Measurements from ENCODE around the gene SHISA3.
"Not testable (repeated sequence)": the region's sequence is repeated elsewhere in the genome, so short reads cannot be mapped to it uniquely, and the experiment has no call there.

The SHISA3 gene

DNA sequence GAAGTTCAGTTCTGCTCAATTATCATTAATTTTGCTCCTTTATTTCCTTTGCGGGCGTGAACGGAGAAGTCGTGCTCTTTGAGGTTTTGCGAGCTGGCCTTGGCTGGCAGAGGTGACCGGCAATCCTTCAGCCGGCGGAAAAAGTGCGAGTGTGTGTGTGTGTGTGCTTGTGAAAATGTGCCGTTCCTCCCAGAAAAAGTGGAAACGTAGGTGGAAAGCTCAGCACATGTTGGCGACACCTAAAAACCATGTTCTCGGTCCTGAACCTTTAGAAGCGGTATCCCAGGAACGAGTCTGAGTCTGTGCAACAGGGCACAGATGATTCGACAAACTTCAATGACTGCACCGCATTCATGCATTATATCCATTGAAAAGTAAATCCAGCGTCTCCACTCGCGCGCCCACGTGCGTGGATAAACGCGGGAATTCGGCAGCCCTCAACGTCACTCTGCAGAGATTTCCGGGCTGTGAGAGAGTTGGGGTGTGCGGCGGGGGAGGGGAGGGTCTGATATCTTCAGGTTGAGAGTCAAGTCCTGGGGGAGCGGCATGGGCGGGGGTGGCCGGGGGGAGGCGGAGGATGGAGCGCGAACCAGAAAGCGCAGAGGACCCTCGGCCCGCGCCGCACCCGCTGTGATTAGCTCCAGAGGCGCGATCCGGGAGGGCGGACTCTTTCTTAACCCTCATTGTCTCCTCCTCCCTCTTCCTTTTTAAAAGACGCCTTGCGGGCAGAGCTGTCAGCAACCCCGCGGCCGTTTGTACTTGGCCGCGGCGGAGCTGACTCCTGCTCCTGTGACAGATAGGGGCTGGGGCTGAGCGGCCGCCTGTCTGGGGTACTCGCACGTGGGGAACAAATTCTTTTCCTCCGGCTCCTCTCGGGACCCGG is at the start of gene SHISA3:
TSS of gene SHISA3 (plus strand) at position 737 of the 883 bp plus-strand sequence. CDS start 569 bp downstream, outside the sequence.
- no peak for DNase-seq (ENCODE audit: low read depth)

DNA sequence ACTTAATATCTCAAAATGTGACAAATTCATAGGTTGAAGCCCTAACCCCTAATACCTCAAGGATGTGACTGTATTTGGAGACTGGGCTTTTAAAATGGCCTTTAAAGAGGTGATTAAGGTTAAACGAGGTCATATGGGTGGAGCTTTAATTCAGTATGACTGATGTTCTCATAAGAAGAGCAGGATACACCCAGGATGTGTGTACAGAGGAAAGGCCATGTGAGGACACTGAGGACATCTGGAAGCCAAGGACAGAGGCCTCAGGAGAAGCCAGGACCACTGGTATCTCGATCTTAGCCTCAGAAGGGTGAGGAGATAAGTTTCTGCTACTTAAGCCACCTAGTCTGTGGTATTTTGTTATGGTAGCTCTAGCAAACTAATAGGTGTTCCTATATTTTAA is 49.0 kb upstream of the SHISA3 start:
- DNase-seq (ENCODE audit: low read depth): no peak

DNA sequence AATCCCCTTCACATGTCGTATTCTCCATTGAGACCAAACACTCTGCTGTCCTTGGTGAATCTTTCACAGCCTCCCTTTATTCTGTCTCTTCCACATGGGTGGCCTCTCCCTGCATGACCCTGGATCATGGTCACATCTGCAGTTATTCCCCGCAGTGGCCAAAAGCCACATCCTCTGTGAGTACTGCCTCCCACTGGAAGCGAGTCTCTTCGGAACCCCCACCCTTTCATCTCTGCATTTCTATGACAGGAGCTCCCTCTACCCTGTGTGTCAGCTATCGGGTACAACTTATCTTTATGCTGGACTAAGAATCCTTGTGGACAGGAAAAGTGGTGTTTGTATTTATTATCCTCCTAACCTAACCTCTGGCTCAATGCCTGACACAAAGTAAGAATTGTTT is 48.6 kb upstream of the SHISA3 start:
- no peak for DNase-seq (ENCODE audit: low read depth)

DNA sequence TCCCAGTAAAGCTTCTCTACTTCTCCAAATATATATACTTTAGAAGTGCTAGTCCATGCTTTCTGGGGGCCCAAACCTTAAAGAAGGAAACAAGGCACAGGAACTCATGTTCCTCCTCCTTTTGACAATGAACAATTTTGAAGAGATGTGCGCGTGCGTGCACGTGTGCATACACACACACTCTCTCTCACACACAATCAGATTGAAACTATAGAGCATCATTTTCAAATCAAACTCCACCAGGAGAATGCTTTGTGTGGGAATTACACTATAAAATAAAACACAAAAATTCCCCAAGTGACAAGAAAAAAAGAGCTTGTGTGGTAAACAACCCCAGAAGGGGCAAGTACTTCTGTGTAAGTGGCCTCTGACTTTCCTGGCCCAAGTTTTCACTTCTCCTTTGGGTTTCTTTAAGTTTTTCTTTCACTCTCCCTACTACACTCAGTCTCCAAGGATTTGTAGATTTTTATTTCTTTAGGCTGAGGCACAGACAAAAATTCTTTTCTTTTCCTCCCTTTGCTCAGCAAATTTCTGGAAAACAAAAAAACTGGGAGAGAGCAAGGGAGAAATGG is 46.6 kb upstream of the SHISA3 start:
- DNase-seq (ENCODE audit: low read depth): no peak

DNA sequence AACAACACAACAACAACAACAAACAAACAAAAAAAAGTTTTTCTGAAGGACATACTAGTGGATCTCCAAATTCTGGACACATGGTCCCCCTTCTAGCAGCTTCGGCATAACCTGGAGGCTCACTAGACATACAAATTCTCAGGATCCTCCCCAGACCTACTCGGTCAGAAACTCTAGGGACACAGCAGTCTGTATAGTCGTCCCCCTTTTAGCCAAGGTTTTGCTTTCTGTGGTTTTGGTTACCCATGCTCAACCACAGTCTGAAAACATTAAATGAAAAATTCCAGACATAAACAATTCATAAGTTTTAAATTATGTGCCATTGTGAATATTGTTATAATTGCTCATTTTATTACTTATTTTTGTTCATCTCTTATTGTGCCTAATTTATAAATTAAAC is 45.2 kb upstream of the SHISA3 start:
- DNase-seq (ENCODE audit: low read depth): no peak

DNA sequence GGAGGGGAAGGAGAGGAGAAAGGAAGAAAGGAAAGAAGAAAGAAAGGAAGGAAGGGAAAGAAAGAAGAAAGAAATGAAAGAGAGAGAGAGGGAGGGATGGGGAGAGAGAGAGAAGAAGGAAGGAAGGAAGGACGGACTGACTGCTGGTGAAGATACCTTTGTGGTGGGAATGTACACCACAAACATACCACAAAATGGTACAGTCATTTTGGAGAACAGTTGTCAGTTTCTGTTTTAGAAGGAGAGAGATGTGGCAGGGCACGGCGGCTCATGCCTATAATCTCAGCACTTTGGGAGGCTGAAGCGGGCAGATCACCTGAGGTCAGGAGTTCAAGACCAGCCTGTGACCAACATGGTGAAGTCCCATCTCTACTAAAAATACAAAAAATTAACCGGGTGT is 40.0 kb upstream of the SHISA3 start:
- DNase-seq (ENCODE audit: low read depth): no peak

DNA sequence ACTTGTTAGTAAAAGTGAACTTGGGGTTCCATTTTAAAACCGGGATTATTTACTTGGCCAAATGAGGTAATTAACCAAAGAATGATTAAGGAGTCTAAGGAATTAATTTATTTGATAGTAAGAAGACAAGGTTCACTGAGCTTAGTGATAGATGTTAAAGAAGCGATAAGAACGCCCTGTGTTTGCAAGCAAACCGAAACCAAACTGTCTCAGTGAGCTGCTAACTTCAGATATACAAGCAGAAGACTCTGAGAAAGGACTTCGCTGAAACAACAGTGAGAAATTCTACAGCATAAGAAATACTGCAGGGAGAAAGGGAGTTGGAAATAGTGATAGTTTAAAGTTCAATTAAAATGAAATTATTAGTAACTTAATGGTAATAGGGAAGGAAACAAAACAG is 37.6 kb upstream of the SHISA3 start:
- DNase-seq (ENCODE audit: low read depth): no peak

DNA sequence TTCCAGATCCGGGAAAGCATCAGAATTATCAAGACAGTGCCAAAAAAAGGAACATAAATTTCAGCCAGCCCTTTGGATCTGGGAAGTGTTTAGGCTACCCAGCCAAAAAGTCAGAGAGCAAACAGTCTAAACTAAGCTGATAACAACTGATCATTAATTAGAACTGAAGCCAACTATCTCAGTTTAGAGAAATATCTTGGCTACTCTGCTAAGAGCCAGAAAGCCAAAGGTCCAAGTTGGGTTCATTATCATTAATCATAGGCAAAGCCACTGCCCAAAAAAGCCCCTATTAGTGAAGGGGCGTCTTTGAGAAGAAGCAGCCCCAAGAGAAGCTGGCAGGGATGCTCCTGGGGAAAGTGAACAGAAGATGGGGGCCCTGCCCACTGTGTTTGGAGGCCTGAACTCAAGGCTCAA is 37.0 kb upstream of the SHISA3 start:
- DNase-seq (ENCODE audit: low read depth): no peak

DNA sequence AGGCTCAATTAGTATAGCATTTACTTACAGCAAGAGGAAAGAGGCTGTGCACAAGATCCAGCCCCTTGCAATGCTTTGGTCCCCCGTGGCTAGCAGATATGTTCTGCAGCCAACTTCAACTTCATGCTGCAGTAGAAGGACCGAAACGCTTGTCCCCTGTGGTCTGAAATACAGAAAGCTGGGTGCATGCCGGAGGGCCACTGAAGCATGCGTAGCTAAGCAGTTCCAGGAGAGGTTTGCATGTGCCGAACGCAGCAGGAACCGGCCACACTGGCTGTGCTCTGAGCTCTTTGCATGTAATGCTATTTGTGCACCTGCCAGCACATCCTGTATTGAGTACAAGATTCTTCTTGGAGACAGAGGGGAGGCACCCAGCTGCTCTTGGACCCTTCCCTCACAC is 35.8 kb upstream of the SHISA3 start:
- DNase-seq (ENCODE audit: low read depth): no peak

DNA sequence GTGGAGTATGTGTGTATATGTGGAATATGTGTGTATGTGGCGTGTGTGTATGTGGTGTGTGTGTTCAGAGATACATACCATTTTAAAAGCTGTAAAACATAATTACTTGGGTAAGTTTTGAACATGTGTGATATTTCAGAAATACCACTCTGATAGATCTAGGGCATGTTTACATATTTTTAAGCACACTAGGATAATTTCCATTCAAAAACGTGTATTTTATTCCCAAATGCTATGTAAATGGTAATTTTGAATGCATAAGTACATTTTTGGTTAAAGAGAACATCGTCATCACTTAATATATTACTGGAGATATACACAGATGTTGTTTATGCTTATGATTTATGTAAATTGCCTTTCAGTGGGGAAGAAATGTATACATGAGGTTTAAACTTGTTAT is 34.7 kb upstream of the SHISA3 start:
- DNase-seq (ENCODE audit: low read depth): no peak

DNA sequence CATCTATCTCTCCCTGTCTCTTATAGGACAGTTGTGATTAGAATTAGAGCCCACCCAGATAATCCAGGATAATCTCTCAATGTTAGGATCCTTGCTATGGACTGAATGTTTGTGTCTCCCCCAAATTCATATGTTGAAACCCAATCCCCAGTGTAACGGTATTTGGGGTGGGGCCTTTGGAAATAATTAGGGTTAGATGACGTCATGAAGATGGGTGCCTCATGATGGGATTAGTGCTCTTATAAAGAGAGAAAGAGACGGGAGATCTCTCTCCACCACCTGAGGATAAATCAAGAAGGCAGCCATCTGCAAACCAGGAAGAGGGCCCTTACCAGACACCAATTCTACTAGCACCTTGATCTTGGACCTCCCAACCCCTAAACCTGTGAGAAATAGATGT is 33.7 kb upstream of the SHISA3 start:
- DNase-seq (ENCODE audit: low read depth): no peak

DNA sequence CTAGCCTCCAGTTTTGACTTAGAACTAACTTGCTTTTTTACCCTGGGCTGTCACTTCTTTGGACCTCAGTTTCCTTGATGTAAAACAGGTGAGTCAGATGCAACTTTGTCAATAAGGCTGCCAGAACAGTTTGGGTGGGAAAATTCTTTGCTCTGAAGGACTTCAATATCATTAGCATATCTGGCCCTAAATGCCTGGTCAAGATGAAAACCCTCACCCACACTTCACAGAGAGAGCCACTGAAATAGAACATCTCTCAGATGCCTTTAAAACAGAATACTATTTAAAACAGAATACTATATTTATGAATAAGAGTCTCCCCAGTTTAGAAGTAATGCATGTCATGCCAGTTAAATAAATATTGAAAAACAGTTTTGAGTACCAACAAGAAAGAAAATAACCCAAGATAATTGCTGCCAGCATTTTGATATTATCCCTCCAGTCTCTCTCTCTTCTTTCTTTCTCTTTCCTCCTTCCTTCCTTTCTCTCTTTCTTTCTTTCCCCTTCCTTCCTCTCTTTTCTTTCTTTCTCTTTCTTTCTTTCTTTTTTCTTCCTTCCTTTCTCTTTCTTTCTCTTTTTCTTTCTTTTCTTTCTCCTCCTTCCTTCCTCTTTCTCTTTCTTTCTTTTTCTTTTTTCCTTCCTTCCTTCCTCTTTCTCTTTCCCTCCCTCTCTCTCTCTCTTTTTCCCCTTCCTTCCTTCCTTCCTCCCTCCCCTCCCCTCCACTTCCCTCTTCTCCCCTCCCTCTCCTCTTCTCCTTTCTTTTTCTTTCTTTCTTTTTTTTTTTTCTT is 32.8 kb upstream of the SHISA3 start:
- no peak for DNase-seq (ENCODE audit: low read depth)

DNA sequence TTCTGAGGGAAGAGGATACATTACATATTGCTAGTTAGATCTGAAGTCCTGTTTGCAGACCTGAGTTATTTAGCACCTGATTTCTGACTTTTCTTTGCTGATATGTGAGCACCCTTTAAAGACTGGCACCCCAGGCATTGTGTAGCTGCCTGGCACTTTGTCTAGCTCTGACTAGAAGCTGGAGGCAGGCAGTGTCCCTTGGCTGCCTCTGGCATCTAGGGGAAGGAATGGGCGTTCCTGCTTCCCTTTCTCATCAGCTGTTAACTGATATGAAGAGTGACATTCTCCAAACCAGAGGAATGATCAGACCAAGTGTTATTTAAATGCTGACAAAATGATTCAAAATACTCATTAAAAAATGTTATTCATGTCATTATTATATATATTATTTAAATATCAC is 30.3 kb upstream of the SHISA3 start:
- DNase-seq (ENCODE audit: low read depth): no peak

DNA sequence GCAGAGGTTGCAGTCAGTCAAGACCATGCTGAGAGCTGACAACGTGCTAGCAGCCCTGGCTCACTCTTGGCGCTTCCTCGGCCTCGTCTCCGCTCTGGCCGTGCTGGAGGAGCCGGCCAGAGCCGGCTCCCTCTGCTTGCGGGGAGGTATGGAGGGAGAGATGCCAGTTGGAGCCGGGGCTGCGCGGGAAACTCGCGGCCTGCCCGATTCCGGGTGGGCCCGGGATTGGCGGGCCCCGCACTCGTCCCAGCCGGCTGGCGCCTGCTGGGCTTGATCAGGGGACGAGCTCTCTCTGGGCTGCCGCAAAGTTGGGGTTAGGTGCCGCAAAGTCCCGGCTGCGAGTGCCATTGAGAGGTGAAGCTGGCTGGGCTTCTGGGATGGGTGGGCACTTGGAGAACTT is 27.8 kb upstream of the SHISA3 start:
- no peak for DNase-seq (ENCODE audit: low read depth)

DNA sequence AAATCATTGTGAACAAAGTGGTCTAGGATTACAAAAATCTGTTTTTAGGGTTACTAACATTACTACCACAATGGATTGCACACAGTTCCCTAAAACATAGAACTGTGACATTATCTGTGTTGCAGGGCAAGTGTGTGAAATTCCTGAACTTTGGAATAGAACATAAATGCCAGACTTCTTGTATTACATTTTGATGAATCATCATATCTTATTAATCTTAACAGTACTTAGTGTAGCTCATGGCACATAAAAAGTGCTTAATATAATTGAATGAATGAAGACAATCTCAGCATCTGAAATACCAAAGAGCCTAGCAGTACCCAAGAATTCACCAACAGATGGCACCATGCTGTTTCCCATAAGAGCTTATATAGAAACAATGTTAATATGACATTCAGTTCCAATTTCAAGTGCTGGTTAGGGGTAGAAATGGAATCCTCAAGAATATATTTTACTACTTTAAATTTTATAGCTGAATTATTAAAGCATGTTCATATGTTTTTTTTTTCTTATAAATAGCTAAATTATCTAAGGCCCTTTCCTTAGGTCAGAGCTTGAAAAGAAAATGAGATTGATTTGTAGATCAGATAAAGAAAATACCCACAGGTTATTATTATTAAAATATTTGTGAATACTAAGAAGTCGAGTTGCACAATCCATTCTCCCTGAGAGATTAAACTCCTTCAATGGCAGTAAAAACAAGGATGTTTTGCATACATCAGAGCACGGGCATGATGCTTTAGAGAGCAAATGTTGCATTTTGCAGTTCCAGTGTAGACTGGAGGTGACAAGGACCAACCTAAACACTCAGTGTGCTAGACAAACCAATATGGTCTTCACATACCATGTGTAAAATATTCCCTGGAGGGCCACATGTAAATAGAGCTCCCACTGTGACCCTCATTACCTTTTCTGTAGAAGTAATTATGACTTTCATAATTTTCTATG is 25.7 kb upstream of the SHISA3 start:
- no peak for DNase-seq (ENCODE audit: low read depth)

DNA sequence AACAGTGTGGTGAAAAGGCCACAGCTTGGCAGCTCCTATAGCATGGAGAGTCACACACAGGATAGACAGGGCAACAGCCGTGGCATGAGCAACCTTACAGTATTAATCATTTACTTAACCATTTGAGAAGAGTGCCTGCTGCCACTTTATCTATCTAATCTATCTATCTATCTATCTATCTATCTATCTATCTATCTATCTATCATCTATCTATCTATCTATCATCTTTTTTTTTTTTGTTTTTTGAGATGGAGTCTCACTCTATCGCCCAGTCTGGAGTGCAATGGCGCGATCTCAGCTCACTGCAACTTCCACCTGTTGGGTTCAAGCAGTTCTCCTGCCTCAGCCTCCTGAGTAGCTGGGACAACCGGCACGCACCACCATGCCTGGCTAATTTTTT is 25.0 kb upstream of the SHISA3 start:
- DNase-seq (ENCODE audit: low read depth): not testable (repeated sequence)

DNA sequence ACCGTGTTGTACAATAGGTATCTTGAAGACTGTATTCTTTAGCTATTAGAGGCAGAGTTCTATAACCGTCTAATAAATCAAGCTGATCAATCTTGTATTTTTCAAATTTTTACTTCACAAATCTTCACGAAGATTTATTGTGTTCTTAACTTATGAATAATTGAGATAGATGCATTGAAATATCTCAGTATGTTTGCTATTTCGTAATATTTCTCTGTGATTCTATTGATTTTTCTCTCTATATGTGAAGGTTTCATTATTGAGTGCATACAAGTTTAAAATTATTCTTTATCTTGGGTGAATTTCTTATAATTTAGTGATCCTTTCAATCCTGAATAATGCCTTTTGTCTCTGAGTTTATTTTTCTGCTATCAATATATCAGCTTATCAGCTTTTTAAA is 19.8 kb upstream of the SHISA3 start:
- no peak for DNase-seq (ENCODE audit: low read depth)

DNA sequence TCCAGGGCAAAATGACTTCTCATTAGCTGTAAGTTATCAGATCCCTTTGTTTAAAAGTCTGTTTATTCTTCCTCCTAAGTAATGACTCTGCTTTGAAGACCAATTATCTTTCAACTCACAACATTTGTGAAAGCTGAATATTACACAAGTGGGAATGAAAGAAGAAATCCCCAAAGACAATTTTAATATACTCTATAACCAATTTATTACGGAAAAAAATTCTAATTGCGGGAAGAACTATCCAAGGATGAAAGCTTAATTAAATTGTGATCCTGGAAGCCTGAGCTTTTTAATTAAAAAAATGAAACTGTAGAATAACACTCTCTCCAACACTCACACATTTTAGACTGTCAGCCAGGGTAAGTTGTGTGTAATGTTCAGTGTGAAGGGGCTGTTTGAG is 15.6 kb upstream of the SHISA3 start:
- no peak for DNase-seq (ENCODE audit: low read depth)

DNA sequence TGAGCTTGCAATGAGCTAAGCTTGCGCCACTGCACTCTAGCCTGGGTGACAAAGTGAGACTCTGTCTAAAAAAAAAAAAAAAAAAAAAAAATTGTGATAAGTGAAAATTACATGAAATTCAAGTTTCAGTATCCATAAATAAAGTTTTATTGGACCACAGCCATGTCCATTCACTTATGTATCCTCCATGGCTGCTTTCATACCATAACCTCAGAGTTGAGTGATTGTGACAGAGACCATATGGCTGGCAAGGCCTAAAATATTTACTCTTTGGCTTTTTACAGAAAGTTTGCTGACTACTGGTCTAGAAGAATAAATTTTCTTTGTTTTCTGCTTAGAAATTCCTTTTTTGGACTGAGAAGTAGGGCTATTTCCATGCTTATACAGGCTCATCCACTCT is 11.8 kb upstream of the SHISA3 start:
- DNase-seq (ENCODE audit: low read depth): no peak

DNA sequence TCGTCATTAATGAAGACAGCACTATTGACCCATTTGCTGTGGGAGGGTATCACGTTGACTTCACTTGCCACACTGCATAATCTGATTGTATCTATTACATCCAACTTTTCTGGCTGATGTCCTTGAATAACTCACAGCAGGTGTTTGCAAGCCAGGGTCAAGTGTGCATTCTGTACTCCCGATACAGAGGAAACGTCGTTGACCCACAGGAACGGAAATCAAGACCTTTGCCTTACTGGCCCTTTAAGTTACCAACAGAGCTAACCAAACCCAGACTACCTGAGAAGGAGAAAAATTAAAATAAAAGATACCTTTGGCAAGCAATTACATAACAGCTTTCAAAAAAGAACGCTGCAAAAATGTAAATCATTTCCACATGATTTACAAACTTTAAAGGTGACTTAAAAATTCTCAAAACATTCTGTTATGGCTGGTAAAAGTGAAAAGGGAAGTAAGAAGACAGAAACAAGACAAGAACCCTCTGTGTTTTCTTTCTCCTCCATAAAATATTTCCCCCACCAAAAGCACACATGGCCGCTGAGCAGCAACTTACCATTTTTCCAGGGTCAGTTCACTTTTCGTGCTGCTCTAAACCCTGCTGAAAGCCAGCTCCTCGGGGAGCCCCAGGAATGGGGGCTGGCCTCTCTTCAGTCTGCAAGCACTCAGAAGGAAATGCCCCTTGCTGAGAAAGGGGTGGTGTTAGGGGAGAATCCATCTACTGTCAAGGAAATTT is 6.5 kb upstream of the SHISA3 start:
- DNase-seq (ENCODE audit: low read depth): no peak

DNA sequence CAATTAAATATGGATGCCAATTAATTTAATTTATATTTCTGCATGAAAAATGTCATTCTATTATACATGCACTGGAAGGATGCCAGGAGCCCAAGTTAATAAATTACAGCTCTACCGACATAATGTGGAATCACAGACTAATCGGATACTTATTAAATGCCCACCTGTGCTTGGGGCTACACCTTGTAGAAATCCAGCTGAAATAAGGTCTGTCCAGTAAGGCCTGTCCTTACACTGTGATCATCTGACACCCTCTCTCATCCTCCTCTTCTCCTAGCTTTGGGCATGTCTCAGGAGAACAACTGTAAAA is 6.0 kb upstream of the SHISA3 start:
- no peak for DNase-seq (ENCODE audit: low read depth)
